Activated CD8-positive, alpha-beta T cell treated with anti-CD3 and anti-CD28 coated beads for 36 hours (primary cell): ENCODE measurements around the gene AHRR. TPM values are rescaled to one million over a fixed set of nuclear protein-coding genes. Genes with fewer than 3 reads are reported as not detected.

ENCODE experiments used
- ATAC-seq: fragments of 200-7000 bp; cut with Tn5 transposase; one replicate; pipeline ENCODE4 v1.10.0; 2021; ENCODE audit warnings: mild to moderate bottlenecking, moderate library complexity
- CTCF ChIA-PET: fragments of 350-600 bp; sonication (Branson Sonifier 250); formaldehyde crosslinking; loops from one replicate; lab custom pipeline; 2021; ENCODE audit warnings: antibody characterized with exemption; lab: Charles Lee
- POLR2A ChIA-PET: fragments of 350-600 bp; sonication (Branson Sonifier 250); formaldehyde crosslinking; loops from one replicate; lab custom pipeline; 2021; ENCODE audit warnings: antibody characterized with exemption; lab: Charles Lee
- DNase-seq: peaks from one replicate; pipeline ENCODE4 v3.0.0-alpha.2; 2020
- H3K27ac Mint-ChIP-seq: one replicate; pipeline ENCODE4 v1.8.0; 2021; ENCODE audit warnings: mild to moderate bottlenecking, mixed read lengths
- H3K27me3 Mint-ChIP-seq: one replicate; pipeline ENCODE4 v1.8.0; 2021; ENCODE audit warnings: mixed read lengths
- H3K36me3 Mint-ChIP-seq: one replicate; pipeline ENCODE4 v1.8.0; 2021; ENCODE audit warnings: low read depth, mixed read lengths
- H3K4me1 Mint-ChIP-seq: one replicate; pipeline ENCODE4 v1.8.0; 2021; ENCODE audit warnings: low read depth, mixed read lengths
- H3K4me3 Mint-ChIP-seq: one replicate; pipeline ENCODE4 v1.8.0; 2021; ENCODE audit warnings: mild to moderate bottlenecking, moderate library complexity, mixed read lengths
- H3K9me3 Mint-ChIP-seq: one replicate; pipeline ENCODE4 v1.8.0; 2021; ENCODE audit warnings: mixed read lengths
- intact Hi-C: fragments of 100-400 bp; cut with micrococcal nuclease; formaldehyde crosslinking; loops from one replicate; pipeline ENCODE4 v1.10.0; 2022
- total RNA-seq, 2 experiments: library from RNA; stranded (reverse); gene quantifications; one replicate each; pipeline ENCODE4 v1.2.3, GENCODE V29; 2021
- TF ChIP-seq, protein P1 (sequence below): fragments of 200-600 bp; IDR thresholded peaks from one replicate; pipeline ENCODE4 v1.8.0; 2022; ENCODE audit warnings: antibody characterized with exemption, mild to moderate bottlenecking

AHRR gene
- total RNA-seq, 2 experiments from 2014 or later: 26.3 to 27.9 TPM

DNA sequence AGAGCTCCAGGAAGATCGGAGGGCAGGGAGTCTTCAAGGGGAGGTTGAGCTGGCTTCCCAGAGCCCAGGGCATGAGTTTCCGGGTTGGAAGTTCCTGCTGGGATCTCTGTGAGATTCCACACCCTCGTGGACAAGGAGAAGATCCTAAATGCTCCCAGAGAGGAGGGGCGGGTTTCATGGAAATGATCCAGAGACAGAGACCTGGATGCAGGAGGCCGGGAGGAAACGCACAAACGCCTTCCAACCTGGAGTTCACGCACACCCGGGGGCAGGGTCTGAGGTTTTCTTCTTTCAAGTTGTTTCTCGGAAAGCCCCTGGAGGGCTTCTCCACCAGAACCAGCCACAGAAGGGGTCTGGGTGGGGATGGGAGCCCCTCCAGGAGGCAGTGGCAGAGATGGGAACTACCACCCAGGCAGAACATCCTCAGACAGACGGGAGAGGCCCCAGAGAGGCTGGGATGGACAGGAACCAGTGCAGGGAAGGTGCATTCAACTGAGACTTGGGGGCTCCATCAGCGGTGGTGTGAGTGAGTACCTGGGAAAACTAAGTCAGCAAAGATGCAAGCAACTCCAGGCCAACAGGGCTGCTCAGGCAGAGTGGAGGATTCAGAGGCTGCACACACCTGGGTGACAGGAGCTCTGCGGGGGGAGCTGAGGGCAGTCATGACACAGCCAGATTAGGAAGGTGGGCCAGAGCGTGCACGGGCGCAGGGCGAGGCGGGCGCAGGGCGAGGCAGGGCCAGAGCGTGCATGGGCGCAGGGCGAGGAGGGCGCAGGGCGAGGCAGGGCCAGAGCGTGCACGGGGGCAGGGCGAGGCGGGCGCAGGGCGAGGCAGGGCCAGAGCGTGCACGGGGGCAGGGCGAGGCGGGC lies 69.3 kb downstream of the AHRR start:
- no peak for ATAC-seq
- ChIA-PET POLR2A (interaction anchor here (1.3 kb wide), 1 partner anchor 17 kb away, joined by 3 read pairs; no protein-coding TSS in a partner anchor), CTCF (interaction anchor here (1.2 kb wide), 1 partner anchor 11 kb away, joined by 6 read pairs; no protein-coding TSS in a partner anchor)
- Mint-ChIP-seq H3K4me3 (peak overlapping the region; percentile 52), H3K27me3 (no peaks in the 10 kb centered on the region), H3K36me3 (peaks cover 48% of the 10 kb centered on the region), H3K27ac (peak overlapping the region; percentile 71), H3K4me1 (peaks cover 33% of the 10 kb centered on the region), H3K9me3 (peaks cover 4% of the 10 kb centered on the region)
- no peak for DNase-seq
- intact Hi-C loops: loop anchor here (10.0 kb wide), 1 partner anchor 46 kb away; no protein-coding TSS in a partner anchor
- TF ChIP-seq, protein P1, sequence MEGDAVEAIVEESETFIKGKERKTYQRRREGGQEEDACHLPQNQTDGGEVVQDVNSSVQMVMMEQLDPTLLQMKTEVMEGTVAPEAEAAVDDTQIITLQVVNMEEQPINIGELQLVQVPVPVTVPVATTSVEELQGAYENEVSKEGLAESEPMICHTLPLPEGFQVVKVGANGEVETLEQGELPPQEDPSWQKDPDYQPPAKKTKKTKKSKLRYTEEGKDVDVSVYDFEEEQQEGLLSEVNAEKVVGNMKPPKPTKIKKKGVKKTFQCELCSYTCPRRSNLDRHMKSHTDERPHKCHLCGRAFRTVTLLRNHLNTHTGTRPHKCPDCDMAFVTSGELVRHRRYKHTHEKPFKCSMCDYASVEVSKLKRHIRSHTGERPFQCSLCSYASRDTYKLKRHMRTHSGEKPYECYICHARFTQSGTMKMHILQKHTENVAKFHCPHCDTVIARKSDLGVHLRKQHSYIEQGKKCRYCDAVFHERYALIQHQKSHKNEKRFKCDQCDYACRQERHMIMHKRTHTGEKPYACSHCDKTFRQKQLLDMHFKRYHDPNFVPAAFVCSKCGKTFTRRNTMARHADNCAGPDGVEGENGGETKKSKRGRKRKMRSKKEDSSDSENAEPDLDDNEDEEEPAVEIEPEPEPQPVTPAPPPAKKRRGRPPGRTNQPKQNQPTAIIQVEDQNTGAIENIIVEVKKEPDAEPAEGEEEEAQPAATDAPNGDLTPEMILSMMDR: no peak

GRCh38 chr5:392431-392988 lies 71.0 kb downstream of the AHRR start:
- peak; percentile 97 for DNase-seq
- ATAC-seq: peak; percentile 91
- Mint-ChIP-seq H3K36me3 (peaks cover 37% of the 10 kb centered on the region), H3K4me1 (peaks cover 33% of the 10 kb centered on the region), H3K27ac (peak overlapping the region; percentile 98), H3K27me3 (no peaks in the 10 kb centered on the region), H3K4me3 (peak overlapping the region; percentile 82), H3K9me3 (no peaks in the 10 kb centered on the region)
- TF ChIP-seq, protein P1: no peak
- ChIA-PET POLR2A (interaction anchor here (0.7 to 5.2 kb wide), 11 partner anchors 9 to 77 kb away, joined by 3 to 53 read pairs (median 4); partner anchors contain the start of gene AHRR), CTCF (interaction anchor here (1.0 to 1.7 kb wide), 3 partner anchors 13 to 24 kb away, joined by 3 to 6 read pairs (median 4); no protein-coding TSS in a partner anchor)
- intact Hi-C loops: loop anchor here (2.0 to 10.0 kb wide), 2 partner anchors 14 to 48 kb away; no protein-coding TSS in a partner anchor

DNA sequence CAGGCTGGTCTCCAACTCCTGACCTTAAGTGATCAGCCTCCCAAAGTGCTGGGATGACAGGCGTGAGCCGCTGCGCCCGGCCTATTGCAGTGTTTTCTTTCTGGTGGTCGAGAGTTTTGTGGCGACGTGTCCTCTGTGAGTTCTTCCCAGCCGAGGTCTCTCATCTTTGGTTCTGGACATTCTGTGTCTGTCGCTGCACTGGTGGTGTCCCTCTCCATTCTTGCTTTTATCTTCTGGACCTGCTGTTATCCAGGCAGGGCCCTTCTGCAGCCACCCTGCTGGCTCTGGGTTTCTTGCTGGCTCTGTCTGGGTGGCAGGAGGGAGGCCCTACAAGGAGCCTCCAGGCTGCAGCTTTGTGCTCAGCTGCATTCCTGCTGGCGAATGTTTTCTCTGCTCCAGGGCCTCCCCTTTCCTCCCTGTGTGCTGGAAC lies 72.3 kb downstream of the AHRR start:
- H3K4me1 Mint-ChIP-seq: peaks cover 36% of the 10 kb centered on the region
- H3K27me3 Mint-ChIP-seq: no peaks in the 10 kb centered on the region
- CTCF ChIA-PET: interaction anchor here (1.5 to 1.7 kb wide), 2 partner anchors 14 to 25 kb away, joined by 4 to 6 read pairs; no protein-coding TSS in a partner anchor
- DNase-seq: no peak
- POLR2A ChIA-PET: interaction anchor here (1.2 to 5.2 kb wide), 6 partner anchors 12 to 50 kb away, joined by 3 to 53 read pairs (median 8); no protein-coding TSS in a partner anchor
- H3K9me3 Mint-ChIP-seq: no peaks in the 10 kb centered on the region
- peak overlapping the region; percentile 98 for H3K27ac Mint-ChIP-seq
- intact Hi-C loops: loop anchor here (2.0 to 10.0 kb wide), 2 partner anchors 15 to 49 kb away; no protein-coding TSS in a partner anchor
- peak overlapping the region; percentile 82 for H3K4me3 Mint-ChIP-seq
- H3K36me3 Mint-ChIP-seq: peaks cover 31% of the 10 kb centered on the region
- ATAC-seq: no peak
- TF ChIP-seq, protein P1: no peak

- Mint-ChIP-seq H3K9me3 (no peaks in the 10 kb centered on the region), H3K27ac (peak overlapping the region; percentile 72), H3K36me3 (peaks cover 29% of the 10 kb centered on the region), H3K27me3 (no peaks in the 10 kb centered on the region), H3K4me1 (peaks cover 40% of the 10 kb centered on the region), H3K4me3 (peak overlapping the region; percentile 62)
- intact Hi-C loops: loop anchor here (10.0 kb wide), 1 partner anchor 50 kb away; no protein-coding TSS in a partner anchor
- TF ChIP-seq, protein P1: no peak
- POLR2A ChIA-PET: interaction anchor here (2.7 to 5.2 kb wide), 2 partner anchors 16 to 21 kb away, joined by 14 to 53 read pairs; no protein-coding TSS in a partner anchor
- ATAC-seq (no peak), DNase-seq (no peak)
- CTCF ChIA-PET: interaction anchor here (0.9 kb wide), 1 partner anchor 78 kb away, joined by 3 read pairs; no protein-coding TSS in a partner anchor
These were observed 73.2 kb downstream of the AHRR start for GRCh38 chr5:394671-395155.
